CD4-positive, alpha-beta T cell (primary cell): ENCODE data around the gene RPS15. TPM values are rescaled to one million over a fixed set of nuclear protein-coding genes. Genes with fewer than 3 reads are reported as not detected.
A peak's percentile ranks its signal among the peaks of the same experiment; 100 is the strongest.

Experiments
- ATAC-seq: fragments of 200-7000 bp; cut with Tn5 transposase; one replicate; pipeline ENCODE4 v1.10.0; 2022; ENCODE audit warnings: mild to moderate bottlenecking; ENCODE audit not compliant: poor library complexity
- CTCF ChIA-PET: fragments of 350-600 bp; sonication (Branson Sonifier 250); formaldehyde crosslinking; loops from one replicate; lab custom pipeline; 2021; ENCODE audit warnings: antibody characterized with exemption, inconsistent platforms; lab: Charles Lee
- POLR2A ChIA-PET: fragments of 350-600 bp; sonication (Branson Sonifier 250); formaldehyde crosslinking; loops from one replicate; lab custom pipeline; 2021; ENCODE audit warnings: antibody characterized with exemption, inconsistent platforms; lab: Charles Lee
- DNase-seq, 14 experiments: peaks; one replicate each; pipeline ENCODE4 v3.0.0-alpha.2; 2013 to 2020; ENCODE audit warnings: mixed read lengths in 2 of 14
- H3K27ac ChIP-seq, 2 donors: one replicate each; pipeline versions ENCODE4 v1.5.1 to v1.7.0; 2013; ENCODE audit warnings: low read length in 2 of 2, low read depth in 1 of 2, mild to moderate bottlenecking in 1 of 2
- H3K27me3 ChIP-seq, 2 experiments: 1 replicate in 1 of 2; 2 replicates in 1 of 2; pipeline versions ENCODE4 v1.6.1 to v1.7.0; 2013; ENCODE audit warnings: low read length in 2 of 2, control low read depth in 1 of 2, mild to moderate bottlenecking in 1 of 2, moderate library complexity in 1 of 2; ENCODE audit not compliant: insufficient read depth in 2 of 2, control insufficient read depth in 1 of 2
- H3K36me3 ChIP-seq: one replicate; pipeline ENCODE4 v1.6.1; 2013; ENCODE audit warnings: low read length, control low read depth; ENCODE audit not compliant: insufficient read depth
- H3K4me1 ChIP-seq: one replicate; pipeline ENCODE4 v1.6.1; 2013; ENCODE audit warnings: low read length, control low read depth; ENCODE audit not compliant: insufficient read depth
- H3K4me3 ChIP-seq: one replicate; pipeline ENCODE4 v1.5.1; 2013; ENCODE audit warnings: mild to moderate bottlenecking, low read length, moderate library complexity
- H3K9me3 ChIP-seq, 2 experiments: 1 replicate in 1 of 2; 2 replicates in 1 of 2; pipeline versions ENCODE4 v1.6.1 to v1.7.0; 2013; ENCODE audit warnings: low read length in 2 of 2, mild to moderate bottlenecking in 2 of 2, control low read depth in 1 of 2, moderate library complexity in 1 of 2; ENCODE audit not compliant: control insufficient read depth in 1 of 2, insufficient read depth in 1 of 2
- H3K27ac Mint-ChIP-seq: one replicate; pipeline ENCODE4 v1.8.0; 2020; ENCODE audit warnings: mixed read lengths
- H3K27me3 Mint-ChIP-seq: one replicate; pipeline ENCODE4 v1.8.0; 2021; ENCODE audit warnings: mixed read lengths
- H3K36me3 Mint-ChIP-seq: one replicate; pipeline ENCODE4 v1.8.0; 2021; ENCODE audit warnings: low read depth, mixed read lengths
- H3K4me1 Mint-ChIP-seq: one replicate; pipeline ENCODE4 v1.8.0; 2021; ENCODE audit warnings: low read depth, mixed read lengths
- H3K4me3 Mint-ChIP-seq: one replicate; pipeline ENCODE4 v1.8.0; 2020; ENCODE audit warnings: mild to moderate bottlenecking, mixed read lengths
- H3K9me3 Mint-ChIP-seq: one replicate; pipeline ENCODE4 v1.8.0; 2020; ENCODE audit warnings: mixed read lengths
- intact Hi-C, 2 experiments: fragments of 100-400 bp; cut with DNase I in 1 of 2; cut with micrococcal nuclease in 1 of 2; formaldehyde crosslinking; loops; one replicate each; pipeline versions ENCODE4 v1.15.1 to v1.9.0; 2023 to 2025; cut with DNase I, micrococcal nuclease
- total RNA-seq, 174 experiments: library from RNA in 2 of 174; stranded (reverse) in 2 of 174; gene quantifications; one replicate each; pipeline ENCODE4 v1.2.3 and lab custom pipeline; 2021 to 2026
- TF ChIP-seq, protein P1 (sequence below): fragments of 200-600 bp; IDR thresholded peaks from one replicate; pipeline ENCODE4 v1.8.0; 2022; ENCODE audit warnings: antibody characterized with exemption, mild to moderate bottlenecking

The RPS15 gene
- total RNA-seq, 2 experiments from 2014 or later, result 2,193 to 2,200 TPM

DNA sequence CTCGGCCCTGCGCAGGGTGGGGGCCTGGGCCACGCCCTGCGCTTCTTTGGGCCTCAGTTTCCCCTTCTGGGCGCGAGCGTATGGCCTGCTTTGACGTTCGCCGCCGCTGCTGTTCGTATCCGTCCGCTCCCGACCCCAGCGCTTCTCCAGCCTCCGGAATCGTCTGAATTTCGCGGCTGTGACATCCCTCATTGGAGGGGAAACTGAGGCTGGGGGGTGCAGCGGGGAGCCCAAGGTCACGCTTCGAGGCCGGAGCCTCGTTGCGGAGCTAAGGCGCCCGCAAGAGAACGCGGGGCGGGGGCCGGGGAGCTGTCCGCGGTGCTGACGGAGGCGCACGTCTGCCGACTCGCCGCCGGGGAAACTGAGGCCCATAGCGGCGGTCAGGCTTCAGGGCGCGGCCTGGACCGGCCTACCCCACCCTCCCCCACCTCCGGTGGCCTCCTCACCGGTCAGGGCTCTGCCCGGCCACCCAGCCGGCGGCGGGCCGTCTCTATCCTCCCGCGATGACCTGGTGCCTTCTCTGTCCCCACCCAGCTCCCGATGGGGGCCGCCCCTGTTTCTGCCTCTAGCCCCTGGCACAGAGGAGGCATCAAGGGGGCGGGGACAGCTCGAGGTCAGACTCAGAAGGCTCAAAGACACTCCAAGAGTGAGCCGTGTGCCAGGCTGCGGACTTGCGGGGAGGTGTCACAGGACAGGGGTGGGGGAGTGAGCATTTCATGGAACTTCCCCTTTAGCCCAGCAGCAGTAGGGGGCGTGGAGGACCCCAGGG lies 8.7 kb downstream of the RPS15 start:
- intact Hi-C loops, result no loop called here
- peaks cover 10% of the 10 kb centered on the region for H3K36me3 Mint-ChIP-seq

DNA sequence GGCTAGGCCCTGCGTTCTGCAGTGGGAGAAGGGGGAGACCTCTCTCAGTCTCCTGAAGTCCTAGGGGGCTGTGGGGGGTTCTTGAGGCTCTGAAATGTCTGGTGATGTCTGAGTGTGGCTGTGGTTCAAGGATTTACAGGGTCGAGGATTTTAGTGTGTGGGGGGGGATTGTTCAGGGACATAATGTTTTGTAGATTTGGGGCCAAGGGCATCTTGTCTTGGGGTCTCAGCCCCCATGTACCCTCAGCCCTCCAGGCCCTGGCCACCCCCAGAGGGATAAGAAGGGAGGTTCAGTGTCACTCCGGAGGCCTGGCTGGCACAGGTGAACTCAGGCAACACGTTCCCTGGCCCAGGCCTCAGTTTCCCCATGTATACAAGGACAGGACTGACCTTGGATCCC lies 9.3 kb downstream of the RPS15 start:
- ATAC-seq (no peak), DNase-seq (no peak)
- Histone ChIP-seq H3K9me3 (peaks cover 0 to 33% of the 10 kb centered on the region in 2 experiments), H3K4me1 (peaks cover 41% of the 10 kb centered on the region), H3K4me3 (no peak overlapping the region), H3K36me3 (peaks cover 3% of the 10 kb centered on the region), H3K27ac (no peak overlapping the region), H3K27me3 (peaks cover 51 to 66% of the 10 kb centered on the region in 2 experiments)
- H3K36me3 Mint-ChIP-seq, result peaks cover 4% of the 10 kb centered on the region
- TF ChIP-seq, protein P1, sequence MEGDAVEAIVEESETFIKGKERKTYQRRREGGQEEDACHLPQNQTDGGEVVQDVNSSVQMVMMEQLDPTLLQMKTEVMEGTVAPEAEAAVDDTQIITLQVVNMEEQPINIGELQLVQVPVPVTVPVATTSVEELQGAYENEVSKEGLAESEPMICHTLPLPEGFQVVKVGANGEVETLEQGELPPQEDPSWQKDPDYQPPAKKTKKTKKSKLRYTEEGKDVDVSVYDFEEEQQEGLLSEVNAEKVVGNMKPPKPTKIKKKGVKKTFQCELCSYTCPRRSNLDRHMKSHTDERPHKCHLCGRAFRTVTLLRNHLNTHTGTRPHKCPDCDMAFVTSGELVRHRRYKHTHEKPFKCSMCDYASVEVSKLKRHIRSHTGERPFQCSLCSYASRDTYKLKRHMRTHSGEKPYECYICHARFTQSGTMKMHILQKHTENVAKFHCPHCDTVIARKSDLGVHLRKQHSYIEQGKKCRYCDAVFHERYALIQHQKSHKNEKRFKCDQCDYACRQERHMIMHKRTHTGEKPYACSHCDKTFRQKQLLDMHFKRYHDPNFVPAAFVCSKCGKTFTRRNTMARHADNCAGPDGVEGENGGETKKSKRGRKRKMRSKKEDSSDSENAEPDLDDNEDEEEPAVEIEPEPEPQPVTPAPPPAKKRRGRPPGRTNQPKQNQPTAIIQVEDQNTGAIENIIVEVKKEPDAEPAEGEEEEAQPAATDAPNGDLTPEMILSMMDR, result no peak
- peaks cover 48% of the 10 kb centered on the region for H3K27me3 Mint-ChIP-seq
- intact Hi-C loops, result no loop called here
- H3K4me1 Mint-ChIP-seq, result peaks cover 18% of the 10 kb centered on the region
- no peak overlapping the region for H3K27ac Mint-ChIP-seq
- CTCF ChIA-PET, result no interaction called here
- POLR2A ChIA-PET, result interaction anchor here (1.2 kb wide), 1 partner anchor 22 kb away, joined by 4 read pairs; no protein-coding TSS in a partner anchor
- peak overlapping the region; percentile 48 for H3K4me3 Mint-ChIP-seq
- H3K9me3 Mint-ChIP-seq, result no peaks in the 10 kb centered on the region

More for the DNA sequence above, 8.7 kb downstream of the RPS15 start:
- POLR2A ChIA-PET, result interaction anchor here (1.2 to 1.7 kb wide), 2 partner anchors 22 to 24 kb away, joined by 4 to 8 read pairs; no protein-coding TSS in a partner anchor
- H3K4me1 ChIP-seq, result peaks cover 41% of the 10 kb centered on the region
- peaks cover 0 to 27% of the 10 kb centered on the region in 2 experiments for H3K9me3 ChIP-seq
- no peak overlapping the region for H3K27ac ChIP-seq
- no peak overlapping the region for H3K27ac Mint-ChIP-seq
- ATAC-seq (no peak), DNase-seq (peak in 6 of 14 experiments; percentile 17 to 65 (median 44))
- H3K4me3 Mint-ChIP-seq, result peak overlapping the region; percentile 48
- H3K27me3 ChIP-seq, result peaks cover 46 to 60% of the 10 kb centered on the region in 2 experiments
- H3K36me3 ChIP-seq, result peaks cover 7% of the 10 kb centered on the region
- H3K27me3 Mint-ChIP-seq, result peaks cover 42% of the 10 kb centered on the region
- peaks cover 19% of the 10 kb centered on the region for H3K4me1 Mint-ChIP-seq
- H3K9me3 Mint-ChIP-seq, result no peaks in the 10 kb centered on the region
- H3K4me3 ChIP-seq, result no peak overlapping the region
- TF ChIP-seq, protein P1, result no peak
- CTCF ChIA-PET, result no interaction called here

DNA sequence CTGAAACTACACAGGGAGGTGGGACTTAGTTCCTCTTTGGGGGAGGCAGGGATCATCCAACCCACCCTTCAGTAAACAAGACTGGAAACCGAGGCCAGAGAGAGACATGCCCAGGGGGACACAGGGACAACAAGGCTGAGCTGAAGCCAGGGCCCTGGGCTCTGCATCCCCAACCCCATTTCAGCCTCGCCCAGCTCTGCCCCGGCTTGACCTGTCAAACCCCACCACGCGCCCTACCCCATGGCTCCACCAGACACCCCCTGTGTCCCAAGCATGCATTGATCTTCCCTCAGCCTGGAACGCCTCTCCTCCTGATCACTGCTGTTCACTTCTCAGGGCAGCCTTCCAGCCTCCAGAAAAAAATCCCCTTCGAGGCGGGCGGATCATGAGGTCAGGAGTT lies 9.7 kb downstream of the RPS15 start:
- ATAC-seq (no peak), DNase-seq (no peak)
- H3K36me3 Mint-ChIP-seq, result no peaks in the 10 kb centered on the region
- ChIA-PET CTCF (no interaction called here), POLR2A (interaction anchor here (1.2 kb wide), 1 partner anchor 21 kb away, joined by 4 read pairs; no protein-coding TSS in a partner anchor)
- TF ChIP-seq, protein P1, result no peak
- Histone ChIP-seq H3K27me3 (peaks cover 55 to 70% of the 10 kb centered on the region in 2 experiments), H3K4me3 (no peak overlapping the region), H3K4me1 (peaks cover 41% of the 10 kb centered on the region), H3K27ac (no peak overlapping the region), H3K9me3 (peaks cover 0 to 37% of the 10 kb centered on the region in 2 experiments), H3K36me3 (no peaks in the 10 kb centered on the region)
- H3K27ac Mint-ChIP-seq, result no peak overlapping the region
- H3K27me3 Mint-ChIP-seq, result peaks cover 51% of the 10 kb centered on the region
- H3K9me3 Mint-ChIP-seq, result no peaks in the 10 kb centered on the region
- peaks cover 14% of the 10 kb centered on the region for H3K4me1 Mint-ChIP-seq
- intact Hi-C loops, result no loop called here
- peak overlapping the region; percentile 58 for H3K4me3 Mint-ChIP-seq
